Suprapubic skin (tissue), 4 donors: ENCODE measurements around the gene CDK9. TPM values are rescaled to one million over a fixed set of nuclear protein-coding genes. Genes with fewer than 3 reads are reported as not detected.
A peak's percentile ranks its signal among the peaks of the same experiment; 100 is the strongest.

ENCODE experiments used
- DNase-seq, 2 donors: peaks; one replicate each; pipeline ENCODE4 v3.0.0-alpha.2; 2019; ENCODE audit warnings: low spot score in 2 of 2
- H3K27ac ChIP-seq: fragments of 200-600 bp; sonication (generic); one replicate; pipeline ENCODE4 v1.5.1; 2019
- H3K27me3 ChIP-seq: fragments of 200-600 bp; sonication (generic); one replicate; pipeline ENCODE4 v1.5.1; 2019
- H3K36me3 ChIP-seq: fragments of 200-600 bp; sonication (generic); one replicate; pipeline ENCODE4 v1.5.1; 2019
- H3K4me1 ChIP-seq: fragments of 200-600 bp; sonication (generic); one replicate; pipeline ENCODE4 v1.5.1; 2019
- H3K4me3 ChIP-seq: fragments of 200-600 bp; sonication (generic); one replicate; pipeline ENCODE4 v1.5.1; 2019; ENCODE audit warnings: mild to moderate bottlenecking
- H3K9me3 ChIP-seq: fragments of 200-600 bp; sonication (generic); one replicate; pipeline ENCODE4 v1.5.1; 2019
- CTCF ChIP-seq, 2 donors: fragments of 200-600 bp in 1 of 2; fragments of 450-650 bp in 1 of 2; sonication (generic) in 1 of 2; IDR thresholded peaks; one replicate each; pipeline ENCODE4 v1.5.1; 2016 to 2019; ENCODE audit warnings: antibody characterized with exemption in 2 of 2, mild to moderate bottlenecking in 1 of 2, moderate library complexity in 1 of 2
- EP300 ChIP-seq: sonication (generic); formaldehyde crosslinking; IDR thresholded peaks from one replicate; pipeline ENCODE4 v1.6.1; 2017; ENCODE audit warnings: antibody characterized with exemption
- POLR2A ChIP-seq, 2 donors: fragments of 450-650 bp; IDR thresholded peaks; one replicate each; pipeline ENCODE4 v1.6.1; 2017; ENCODE audit warnings: antibody characterized with exemption in 2 of 2, mild to moderate bottlenecking in 2 of 2, moderate library complexity in 2 of 2
- POLR2AphosphoS5 ChIP-seq, 3 donors: sonication (generic); formaldehyde crosslinking; IDR thresholded peaks; one replicate each; pipeline ENCODE4 v1.6.1; 2017; ENCODE audit warnings: antibody characterized with exemption in 3 of 3
- WGBS: methylation state at CpG from one replicate; pipeline ENCODE4 v1.1.5; 2018; 5-methylcytosine and 5-hydroxymethylcytosine counted together
- total RNA-seq, 4 donors: library from RNA; depleted of rRNA; stranded (reverse); fragments of >200 nt; gene quantifications; one replicate each; pipeline ENCODE4 v1.1.0, GENCODE V29; 2016

CDK9 gene
- 100 to 1,000 TPM in 1 of 4 donors, 10 to 100 TPM in 3; 57.2 to 119 (median 72.7) TPM for total RNA-seq

GRCh38 chr9:127785933-127786772 is at the start of gene CDK9:
CDK9 (plus strand) TSS chr9:127786034; CDS start chr9:127786149, 115 bp downstream.
- peak; percentile 93 to 94 for DNase-seq
- H3K27ac ChIP-seq: peak within 1 kb of the TSS; percentile 95
- under 1% methylated on average over 37 of the region's 75 CpGs for WGBS
- H3K4me3 ChIP-seq: peak within 1 kb of the TSS; percentile 100
- no peaks in the 10 kb centered on the region for H3K9me3 ChIP-seq
- H3K27me3 ChIP-seq: no peaks in the 10 kb centered on the region
- peaks cover 39% of the 10 kb centered on the region for H3K4me1 ChIP-seq
- H3K36me3 ChIP-seq: peaks cover 40% of the 10 kb centered on the region
- TF ChIP-seq CTCF (IDR thresholded peaks at IDR 0.05) (no peak), POLR2A (IDR thresholded peaks at IDR 0.05) (peak; percentile 38 to 63), EP300 (no peak), POLR2AphosphoS5 (IDR thresholded peaks at IDR 0.05) (peak in 1 of 3 donors; percentile 34)

- H3K36me3 ChIP-seq: peaks cover 4% of the 10 kb centered on the region
- no peaks in the 10 kb centered on the region for H3K27me3 ChIP-seq
- TF ChIP-seq CTCF (IDR thresholded peaks at IDR 0.05): no peak
- TF ChIP-seq EP300: no peak
- no peak for TF ChIP-seq POLR2AphosphoS5 (IDR thresholded peaks at IDR 0.05)
- TF ChIP-seq POLR2A (IDR thresholded peaks at IDR 0.05): no peak
- no peaks in the 10 kb centered on the region for H3K9me3 ChIP-seq
- H3K27ac ChIP-seq: no peak overlapping the region
- DNase-seq: no peak
- peaks cover 51% of the 10 kb centered on the region for H3K4me1 ChIP-seq
- H3K4me3 ChIP-seq: no peak overlapping the region
- WGBS: 90% methylated on average over 11 of the region's 13 CpGs
Observed at GRCh38 chr9:127738666-127739065, 47.2 kb upstream of the CDK9 start.

- peaks cover 8% of the 10 kb centered on the region for H3K36me3 ChIP-seq
- no peak for DNase-seq
Observed at GRCh38 chr9:127739614-127740330, 46.1 kb upstream of the CDK9 start.

GRCh38 chr9:127741831-127742434 is 43.9 kb upstream of the CDK9 start:
- TF ChIP-seq POLR2A (IDR thresholded peaks at IDR 0.05): no peak
- TF ChIP-seq CTCF (IDR thresholded peaks at IDR 0.05): no peak
- TF ChIP-seq EP300: no peak
- TF ChIP-seq POLR2AphosphoS5 (IDR thresholded peaks at IDR 0.05): no peak
- peak in 1 of 2 donors; percentile 87 for DNase-seq
- peak overlapping the region; percentile 26 for H3K4me3 ChIP-seq
- peaks cover 9% of the 10 kb centered on the region for H3K36me3 ChIP-seq
- H3K27ac ChIP-seq: peak overlapping the region; percentile 84
- no peaks in the 10 kb centered on the region for H3K9me3 ChIP-seq
- peaks cover 39% of the 10 kb centered on the region for H3K4me1 ChIP-seq
- WGBS: 77% methylated on average over 34 of the region's 38 CpGs
- no peaks in the 10 kb centered on the region for H3K27me3 ChIP-seq

More at GRCh38 chr9:127739614-127740330, 46.1 kb upstream of the CDK9 start:
- H3K4me1 ChIP-seq: peaks cover 45% of the 10 kb centered on the region
- no peaks in the 10 kb centered on the region for H3K27me3 ChIP-seq
- peak overlapping the region; percentile 84 for H3K27ac ChIP-seq
- WGBS: 72% methylated on average over 12 of the region's 19 CpGs
- H3K4me3 ChIP-seq: no peak overlapping the region
- TF ChIP-seq CTCF (IDR thresholded peaks at IDR 0.05) (no peak), POLR2AphosphoS5 (IDR thresholded peaks at IDR 0.05) (no peak), EP300 (no peak), POLR2A (IDR thresholded peaks at IDR 0.05) (no peak)
- H3K9me3 ChIP-seq: no peaks in the 10 kb centered on the region
